Fibroblast of lung (primary cell): ENCODE measurements around the gene KLHL29.
A peak's percentile ranks its signal among the peaks of the same experiment; 100 is the strongest.

ENCODE experiments used
- CTCF ChIP-seq, 2 donors: IDR thresholded peaks in 1 of 2; conservative IDR thresholded peaks in 1 of 2; 1 replicate in 1 of 2; 2 replicates in 1 of 2; pipeline ENCODE4 v1.5.1; 2011 to 2012; ENCODE audit warnings: low read length in 2 of 2, control low read depth in 1 of 2, inconsistent platforms in 1 of 2, low read depth in 1 of 2, mild to moderate bottlenecking in 1 of 2
- EZH2 ChIP-seq: IDR thresholded peaks from 2 replicates; pipeline ENCODE4 v1.5.1; 2012; ENCODE audit warnings: low read length, control low read depth, mild to moderate bottlenecking; ENCODE audit errors: missing control alignments

GRCh38 chr2:23563673-23564614, 179.0 kb downstream of the KLHL29 start:
- peak in 1 of 2 donors; percentile 9 for TF ChIP-seq CTCF (conservative IDR thresholded peaks at IDR 0.05 in 1 of 2, IDR thresholded peaks at IDR 0.05 in 1 of 2; ENCODE audit: low read depth in 1 of 2, low read length in 2 of 2)
- TF ChIP-seq EZH2, result no peak
